H1 (cell line): ENCODE results near the gene CACNG6. TPM values are rescaled to one million over a fixed set of nuclear protein-coding genes. Genes with fewer than 3 reads are reported as not detected.
"Not testable (repeated sequence)": the region's sequence is repeated elsewhere in the genome, so short reads cannot be mapped to it uniquely, and the experiment has no call there.

Experiments used
- CTCF ChIA-PET: fragments of 300-600 bp; sonication (Branson Sonifier 250); formaldehyde crosslinking; loops from one replicate; lab custom pipeline; 2021; ENCODE audit not compliant: partially characterized antibody; lab: Charles Lee
- POLR2A ChIA-PET: fragments of 300-600 bp; sonication (Branson Sonifier 250); formaldehyde crosslinking; loops from one replicate; lab custom pipeline; 2021; ENCODE audit warnings: inconsistent platforms; ENCODE audit not compliant: partially characterized antibody; lab: Charles Lee
- DNase-seq, 2 experiments: peaks; one replicate each; pipeline versions ENCODE4 v3.0.0 to v3.0.0-alpha.2; 2010 to 2022; ENCODE audit warnings: low spot score in 2 of 2, low read depth in 1 of 2, mixed read lengths in 1 of 2
- FAIRE-seq: peaks from 2 replicates; lab custom pipeline; 2011; peaks lifted over from hg19 to GRCh38; lab: Jason Lieb, UNC
- H2AFZ ChIP-seq: 2 replicates; pipeline ENCODE4 v1.8.1; 2012; ENCODE audit warnings: low read length, inconsistent platforms
- H2AK5ac ChIP-seq: 2 replicates; pipeline ENCODE4 v1.6.1; 2013; ENCODE audit warnings: low read depth, low read length
- H2BK120ac ChIP-seq: replicated peaks from 2 replicates; pipeline ENCODE3; 2013; ENCODE audit warnings: low read depth, low read length, inconsistent platforms
- H2BK12ac ChIP-seq: 2 replicates; pipeline ENCODE4 v1.6.1; 2013; ENCODE audit warnings: low read depth, low read length
- H2BK15ac ChIP-seq: 2 replicates; pipeline ENCODE4 v1.6.1; 2013; ENCODE audit warnings: low read length
- H2BK20ac ChIP-seq: 2 replicates; pipeline ENCODE4 v1.6.1; 2013; ENCODE audit warnings: low read length
- H2BK5ac ChIP-seq: 2 replicates; pipeline ENCODE4 v1.6.1; 2013; ENCODE audit warnings: low read depth, low read length
- H3K14ac ChIP-seq: 2 replicates; pipeline ENCODE4 v1.6.1; 2013; ENCODE audit warnings: inconsistent platforms; ENCODE audit not compliant: insufficient read length
- H3K18ac ChIP-seq: 2 replicates; pipeline ENCODE4 v1.6.1; 2013; ENCODE audit warnings: low read length; ENCODE audit errors: extremely low read depth
- H3K23ac ChIP-seq: 2 replicates; pipeline ENCODE4 v1.6.1; 2013; ENCODE audit warnings: inconsistent platforms; ENCODE audit not compliant: insufficient read length
- H3K23me2 ChIP-seq: 2 replicates; pipeline ENCODE4 v1.6.1; 2013; ENCODE audit warnings: low read depth, low read length
- H3K27ac ChIP-seq: 2 replicates; pipeline ENCODE4 v1.6.1; 2011; ENCODE audit warnings: low read depth, low read length, inconsistent platforms
- H3K27me3 ChIP-seq, 4 experiments: replicated peaks in 1 of 4; 1 replicate in 1 of 4; 2 replicates in 3 of 4; pipeline versions ENCODE4 v1.6.1 to v1.8.1; 2011 to 2013; ENCODE audit warnings: low read length in 3 of 4, mild to moderate bottlenecking in 3 of 4, inconsistent platforms in 2 of 4, mixed read lengths in 2 of 4, moderate library complexity in 1 of 4; ENCODE audit not compliant: control insufficient read depth in 3 of 4, insufficient read depth in 3 of 4; ENCODE audit errors: extremely low read depth in 1 of 4
- H3K36me3 ChIP-seq, 4 experiments: 2 replicates each; pipeline versions ENCODE4 v1.6.1 to v1.8.1; 2011 to 2013; ENCODE audit warnings: mild to moderate bottlenecking in 4 of 4, low read length in 3 of 4, moderate library complexity in 2 of 4, control low read depth in 1 of 4, inconsistent platforms in 1 of 4; ENCODE audit not compliant: insufficient read depth in 4 of 4, control insufficient read depth in 2 of 4
- H3K4ac ChIP-seq: replicated peaks from 2 replicates; pipeline ENCODE3; 2013; ENCODE audit warnings: low read length, low read depth, mixed read lengths, inconsistent platforms; ENCODE audit not compliant: insufficient read length
- H3K4me1 ChIP-seq, 4 experiments: replicated peaks in 1 of 4; 1 replicate in 1 of 4; 2 replicates in 3 of 4; pipeline versions ENCODE4 v1.6.1 to v1.8.1; 2011 to 2013; ENCODE audit warnings: low read length in 3 of 4, inconsistent platforms in 2 of 4, mixed read lengths in 1 of 4; ENCODE audit not compliant: insufficient read depth in 4 of 4, control insufficient read depth in 3 of 4
- H3K4me2 ChIP-seq, 2 experiments: 2 replicates each; pipeline versions ENCODE4 v1.6.1 to v1.8.1; 2011 to 2013; ENCODE audit warnings: low read depth in 2 of 2, low read length in 2 of 2, control low read depth in 1 of 2, inconsistent platforms in 1 of 2, mild to moderate bottlenecking in 1 of 2; ENCODE audit not compliant: insufficient read depth in 1 of 2
- H3K4me3 ChIP-seq, 4 experiments: fragments of 200-600, 300-600 bp in 1 of 4; sonication (generic), shearing (Covaris generic), sonication (Bioruptor Twin) in 1 of 4; 2 replicates each; pipeline versions ENCODE4 v1.5.1 to v1.8.1; 2011 to 2016; ENCODE audit warnings: low read length in 4 of 4, low read depth in 3 of 4, control low read depth in 2 of 4, inconsistent platforms in 2 of 4, mild to moderate bottlenecking in 2 of 4, mixed read lengths in 1 of 4, moderate library complexity in 1 of 4; ENCODE audit not compliant: insufficient read depth in 2 of 4; ENCODE audit errors: extremely low read depth in 1 of 4
- H3K56ac ChIP-seq: replicated peaks from 2 replicates; pipeline ENCODE3; 2013; ENCODE audit warnings: low read depth, mild to moderate bottlenecking, mixed read lengths, low read length, inconsistent platforms; ENCODE audit not compliant: insufficient read length
- H3K79me1 ChIP-seq: 2 replicates; pipeline ENCODE4 v1.6.1; 2013; ENCODE audit warnings: low read depth, low read length, control low read depth
- H3K79me2 ChIP-seq, 2 experiments: 2 replicates each; pipeline versions ENCODE4 v1.6.1 to v1.8.1; 2012 to 2013; ENCODE audit warnings: low read length in 2 of 2, mild to moderate bottlenecking in 2 of 2, inconsistent platforms in 1 of 2; ENCODE audit not compliant: insufficient read depth in 2 of 2, control insufficient read depth in 1 of 2
- H3K9ac ChIP-seq, 4 experiments: replicated peaks in 1 of 4; 1 replicate in 1 of 4; 2 replicates in 3 of 4; pipeline versions ENCODE4 v1.6.1 to v1.8.1; 2011 to 2013; ENCODE audit warnings: low read depth in 3 of 4, low read length in 3 of 4, control low read depth in 2 of 4, mild to moderate bottlenecking in 2 of 4, moderate library complexity in 2 of 4, inconsistent platforms in 1 of 4; ENCODE audit errors: extremely low read depth in 1 of 4
- H3K9me3 ChIP-seq, 2 experiments: 2 replicates each; pipeline versions ENCODE4 v1.6.1 to v1.8.1; 2012 to 2013; ENCODE audit warnings: mild to moderate bottlenecking in 2 of 2, moderate library complexity in 2 of 2, control low read depth in 1 of 2, inconsistent platforms in 1 of 2, low read depth in 1 of 2, low read length in 1 of 2, mixed read lengths in 1 of 2; ENCODE audit not compliant: insufficient read depth in 2 of 2
- H4K20me1 ChIP-seq, 2 experiments: replicated peaks in 1 of 2; 2 replicates each; pipeline versions ENCODE3 to v1.8.1; 2011 to 2013; ENCODE audit warnings: inconsistent platforms in 2 of 2, low read length in 2 of 2, mild to moderate bottlenecking in 1 of 2; ENCODE audit not compliant: insufficient read depth in 2 of 2, control insufficient read depth in 1 of 2
- H4K5ac ChIP-seq: 2 replicates; pipeline ENCODE4 v1.6.1; 2013; ENCODE audit warnings: low read length, low read depth, mixed read lengths, inconsistent platforms; ENCODE audit not compliant: insufficient read length
- H4K8ac ChIP-seq: 2 replicates; pipeline ENCODE4 v1.8.0; 2013; ENCODE audit warnings: mild to moderate bottlenecking, moderate library complexity, low read length, inconsistent platforms; ENCODE audit not compliant: insufficient read depth; ENCODE audit errors: extremely low read depth
- H4K91ac ChIP-seq: replicated peaks from 2 replicates; pipeline ENCODE3; 2013; ENCODE audit warnings: low read length, mixed read lengths, inconsistent platforms; ENCODE audit not compliant: insufficient read length
- EGR1 ChIP-seq: IDR thresholded peaks from 2 replicates; pipeline ENCODE4 v1.6.1; 2011; ENCODE audit warnings: low read depth, low read length, borderline replicate concordance
- WGBS, 2 experiments: shearing (Covaris generic) in 1 of 2; methylation state at CpG; one replicate each; pipeline versions ENCODE4 v1.1.6 to v1.1.7; 2013 to 2015; ENCODE audit warnings: low lambda C conversion rate in 2 of 2, mixed read lengths in 2 of 2, inconsistent platforms in 1 of 2, low coverage in 1 of 2, missing lambda C conversion rate in 1 of 2; ENCODE audit not compliant: insufficient replicate concordance in 2 of 2, insufficient coverage in 1 of 2, insufficient read length in 1 of 2; ENCODE audit errors: extremely low coverage in 1 of 2, missing lambda C conversion rate in 1 of 2; 5-methylcytosine and 5-hydroxymethylcytosine counted together
- polyA plus RNA-seq, 7 experiments: library from polyadenylated mRNA; depleted of rRNA in 3 of 7; stranded (reverse) in 5 of 7; unstranded in 2 of 7; fragments of >200 nt in 5 of 7; fragments of 200-250 nt in 2 of 7; gene quantifications; 1 replicate in 5 of 7; 2 replicates in 1 of 7; 4 replicates in 1 of 7; pipeline versions ENCODE4 v1.2.1 to v1.2.3, GENCODE V29; 2011 to 2013; ENCODE audit warnings: missing spikeins in 2 of 7, mixed read lengths in 2 of 7
- total RNA-seq: library from RNA; stranded (reverse); fragmentation: NEBNext Ultra II Directional; extraction: Animal tissue kit (Norgen Biotek cat#: 25700); gene quantifications from 2 replicates; pipeline ENCODE4 v1.2.1, GENCODE V29; 2021
- TF ChIP-seq, protein P1 (sequence below): IDR thresholded peaks from 2 replicates; pipeline ENCODE4 v1.6.1; 2012; ENCODE audit warnings: inconsistent platforms

The CACNG6 gene
- total and polyA plus RNA-seq, 2 of the 8 experiments (the other 6 are each of a cell fraction or from before 2014, with no cell fraction given): 1.2 to 1.6 TPM

GRCh38 chr19:54036542-54036941, 45.1 kb downstream of the CACNG6 start:
- H4K5ac ChIP-seq, H3K4me2 ChIP-seq, H3K4me3 ChIP-seq, H3K36me3 ChIP-seq, H2AK5ac ChIP-seq, H3K56ac ChIP-seq, H3K23ac ChIP-seq, H3K18ac ChIP-seq, FAIRE-seq, H2BK15ac ChIP-seq, H2AFZ ChIP-seq: not testable (repeated sequence)
- H3K4ac ChIP-seq: peak overlapping the region; percentile 55
- peak overlapping the region; percentile 1; the same call in 1 of the 2 replicates for H2BK20ac ChIP-seq
- peak; percentile 80; the same call in 1 of the 2 replicates for TF ChIP-seq EGR1
- TF ChIP-seq, protein P1, sequence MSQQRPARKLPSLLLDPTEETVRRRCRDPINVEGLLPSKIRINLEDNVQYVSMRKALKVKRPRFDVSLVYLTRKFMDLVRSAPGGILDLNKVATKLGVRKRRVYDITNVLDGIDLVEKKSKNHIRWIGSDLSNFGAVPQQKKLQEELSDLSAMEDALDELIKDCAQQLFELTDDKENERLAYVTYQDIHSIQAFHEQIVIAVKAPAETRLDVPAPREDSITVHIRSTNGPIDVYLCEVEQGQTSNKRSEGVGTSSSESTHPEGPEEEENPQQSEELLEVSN: 0 out of 2 replicates have a peak, but pooled peaks have one; percentile 2
- TF ChIP-seq, all 59 proteins: peak for 2; not testable (repeated sequence) for 57
- not testable (repeated sequence) for H3K9me3 ChIP-seq, H2BK12ac ChIP-seq, H3K27ac ChIP-seq, H3K79me1 ChIP-seq, DNase-seq, H4K20me1 ChIP-seq, H4K91ac ChIP-seq, H3K14ac ChIP-seq, H3K9ac ChIP-seq, H2BK120ac ChIP-seq, H3K79me2 ChIP-seq, H3K27me3 ChIP-seq, H4K8ac ChIP-seq, H3K23me2 ChIP-seq
- peaks cover 2 to 13% (median 4%) of the 10 kb centered on the region in 4 experiments; a peak in 6 of 7 replicates for H3K4me1 ChIP-seq
- ChIA-PET POLR2A (interaction anchor here (0.6 to 2.3 kb wide), 5 partner anchors 20 to 100 kb away, joined by 3 to 6 read pairs (median 4); partner anchors contain the start of gene CNOT3), CTCF (interaction anchor here (0.6 to 2.5 kb wide), 6 partner anchors 13 to 227 kb away, joined by 3 to 8 read pairs (median 4); no protein-coding TSS in a partner anchor)
- peak overlapping the region; percentile 62; the same call in 1 of the 2 replicates for H2BK5ac ChIP-seq
- WGBS, 2 experiments: 83% methylated on average over 5 of the region's 5 CpGs; no CpG with 5 or more reads in 1 of the 2 experiments
